Glutamatergic neuron (in vitro differentiated cells): ENCODE measurements around the gene GDAP2. TPM values are rescaled to one million over a fixed set of nuclear protein-coding genes. Genes with fewer than 3 reads are reported as not detected.
"Not testable (repeated sequence)": the region's sequence is repeated elsewhere in the genome, so short reads cannot be mapped to it uniquely, and the experiment has no call there.

Source experiments
- DNase-seq: peaks from one replicate; pipeline ENCODE4 v3.0.0; 2022
- H3K27ac Mint-ChIP-seq: one replicate; pipeline ENCODE4 v1.8.0; 2020; ENCODE audit warnings: mild to moderate bottlenecking, mixed read lengths, inconsistent platforms; ENCODE audit not compliant: unreplicated experiment
- H3K27me3 Mint-ChIP-seq: one replicate; pipeline ENCODE4 v1.8.0; 2020; ENCODE audit warnings: mild to moderate bottlenecking, moderate library complexity, mixed read lengths, inconsistent platforms; ENCODE audit not compliant: unreplicated experiment
- H3K36me3 Mint-ChIP-seq: one replicate; pipeline ENCODE4 v1.8.0; 2020; ENCODE audit warnings: mild to moderate bottlenecking, mixed read lengths, inconsistent platforms; ENCODE audit not compliant: unreplicated experiment
- H3K4me1 Mint-ChIP-seq: one replicate; pipeline ENCODE4 v1.8.0; 2020; ENCODE audit warnings: mild to moderate bottlenecking, low read depth, mixed read lengths, inconsistent platforms; ENCODE audit not compliant: unreplicated experiment
- H3K4me3 Mint-ChIP-seq: one replicate; pipeline ENCODE4 v1.8.0; 2020; ENCODE audit warnings: mild to moderate bottlenecking, mixed read lengths, inconsistent platforms; ENCODE audit not compliant: unreplicated experiment
- H3K9me3 Mint-ChIP-seq: one replicate; pipeline ENCODE4 v1.8.0; 2020; ENCODE audit warnings: mild to moderate bottlenecking, moderate library complexity, mixed read lengths, inconsistent platforms; ENCODE audit not compliant: unreplicated experiment
- total RNA-seq: library from RNA; stranded (reverse); fragmentation: NEBNext Ultra II Directional; extraction: Animal tissue kit (Norgen Biotek cat#: 25700); gene quantifications from one replicate; pipeline ENCODE4 v1.2.1, GENCODE V29; 2021; ENCODE audit not compliant: unreplicated experiment
- TF ChIP-seq, protein P1 (sequence below): fragments of 200-600 bp; sonication (generic); IDR thresholded peaks from one replicate; pipeline ENCODE4 v1.5.0; 2021; ENCODE audit not compliant: partially characterized antibody, unreplicated experiment

GDAP2 gene
- total RNA-seq, 1 donor from 2014 or later, result 34.0 TPM

DNA sequence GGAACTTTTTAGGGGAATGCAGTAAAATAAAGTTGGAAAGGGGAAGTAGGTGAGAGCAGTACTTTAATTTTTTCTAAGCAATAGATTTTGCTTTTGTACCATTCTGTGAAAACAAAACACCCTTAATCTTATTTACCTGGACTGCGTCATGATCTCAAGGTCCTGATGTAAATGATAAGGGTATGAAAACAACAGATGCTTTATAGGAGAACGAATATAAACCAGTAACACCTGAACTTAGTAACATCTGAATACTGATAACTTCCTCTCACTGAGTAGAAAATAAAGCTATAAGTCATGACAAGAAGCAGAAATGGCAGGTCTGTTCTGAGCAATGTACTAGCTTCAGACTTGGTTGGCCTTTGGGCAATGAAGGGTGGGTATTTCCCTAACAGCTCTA, 77.7 kb downstream of the GDAP2 start:
- Mint-ChIP-seq H3K27ac (no peak overlapping the region), H3K9me3 (peaks cover 2% of the 10 kb centered on the region), H3K36me3 (no peaks in the 10 kb centered on the region), H3K4me3 (no peak overlapping the region), H3K4me1 (peaks cover 3% of the 10 kb centered on the region), H3K27me3 (no peaks in the 10 kb centered on the region)
- TF ChIP-seq, protein P1, sequence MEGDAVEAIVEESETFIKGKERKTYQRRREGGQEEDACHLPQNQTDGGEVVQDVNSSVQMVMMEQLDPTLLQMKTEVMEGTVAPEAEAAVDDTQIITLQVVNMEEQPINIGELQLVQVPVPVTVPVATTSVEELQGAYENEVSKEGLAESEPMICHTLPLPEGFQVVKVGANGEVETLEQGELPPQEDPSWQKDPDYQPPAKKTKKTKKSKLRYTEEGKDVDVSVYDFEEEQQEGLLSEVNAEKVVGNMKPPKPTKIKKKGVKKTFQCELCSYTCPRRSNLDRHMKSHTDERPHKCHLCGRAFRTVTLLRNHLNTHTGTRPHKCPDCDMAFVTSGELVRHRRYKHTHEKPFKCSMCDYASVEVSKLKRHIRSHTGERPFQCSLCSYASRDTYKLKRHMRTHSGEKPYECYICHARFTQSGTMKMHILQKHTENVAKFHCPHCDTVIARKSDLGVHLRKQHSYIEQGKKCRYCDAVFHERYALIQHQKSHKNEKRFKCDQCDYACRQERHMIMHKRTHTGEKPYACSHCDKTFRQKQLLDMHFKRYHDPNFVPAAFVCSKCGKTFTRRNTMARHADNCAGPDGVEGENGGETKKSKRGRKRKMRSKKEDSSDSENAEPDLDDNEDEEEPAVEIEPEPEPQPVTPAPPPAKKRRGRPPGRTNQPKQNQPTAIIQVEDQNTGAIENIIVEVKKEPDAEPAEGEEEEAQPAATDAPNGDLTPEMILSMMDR, result no peak
- DNase-seq, result no peak

GRCh38 chr1:117846674-117847425, 82.6 kb downstream of the GDAP2 start:
- peaks cover 3% of the 10 kb centered on the region for H3K9me3 Mint-ChIP-seq
- TF ChIP-seq, protein P1, result no peak

DNA sequence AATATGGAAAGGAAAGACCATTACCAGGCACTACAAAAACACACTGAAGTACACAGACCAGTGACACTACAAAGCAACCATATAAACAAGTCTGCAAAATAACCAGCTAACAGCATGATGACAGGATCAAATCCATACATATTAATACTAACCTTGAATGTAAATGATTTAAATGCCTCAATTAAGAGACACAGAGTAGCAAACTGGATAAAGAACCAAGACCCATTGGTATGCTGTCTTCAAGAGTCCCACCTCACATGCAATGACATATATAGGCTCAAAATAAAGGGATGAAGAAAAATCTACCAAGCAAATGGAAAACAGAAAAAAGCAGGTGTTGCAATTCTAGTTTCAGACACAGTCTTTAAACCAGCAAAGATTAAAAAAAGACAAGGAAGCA, 84.9 kb downstream of the GDAP2 start:
- H3K27ac Mint-ChIP-seq, H3K9me3 Mint-ChIP-seq, H3K4me1 Mint-ChIP-seq, H3K27me3 Mint-ChIP-seq, H3K4me3 Mint-ChIP-seq, DNase-seq: not testable (repeated sequence)
- H3K36me3 Mint-ChIP-seq, result peaks cover 27% of the 10 kb centered on the region

More at GRCh38 chr1:117846674-117847425, 82.6 kb downstream of the GDAP2 start:
- Mint-ChIP-seq H3K4me3 (no peak overlapping the region), H3K27me3 (no peaks in the 10 kb centered on the region), H3K27ac (no peak overlapping the region), H3K4me1 (no peaks in the 10 kb centered on the region), H3K36me3 (peaks cover 21% of the 10 kb centered on the region)
- DNase-seq, result no peak

- Mint-ChIP-seq H3K27me3 (no peaks in the 10 kb centered on the region), H3K9me3 (peaks cover 3% of the 10 kb centered on the region), H3K4me1 (no peaks in the 10 kb centered on the region), H3K4me3 (no peak overlapping the region), H3K36me3 (peaks cover 27% of the 10 kb centered on the region), H3K27ac (no peak overlapping the region)
- TF ChIP-seq, protein P1, result no peak
- DNase-seq, result no peak
Observed at GRCh38 chr1:117843791-117844190, 85.6 kb downstream of the GDAP2 start.

GRCh38 chr1:117842408-117843170, 86.8 kb downstream of the GDAP2 start:
- TF ChIP-seq, protein P1, result no peak
- DNase-seq, result no peak

More at GRCh38 chr1:117842408-117843170, 86.8 kb downstream of the GDAP2 start:
- H3K27ac Mint-ChIP-seq, result no peak overlapping the region
- no peaks in the 10 kb centered on the region for H3K4me1 Mint-ChIP-seq
- peaks cover 27% of the 10 kb centered on the region for H3K36me3 Mint-ChIP-seq
- no peaks in the 10 kb centered on the region for H3K27me3 Mint-ChIP-seq
- no peak overlapping the region for H3K4me3 Mint-ChIP-seq
- H3K9me3 Mint-ChIP-seq, result peaks cover 3% of the 10 kb centered on the region
